Stimulated activated CD8-positive, alpha-beta memory T cell treated with anti-CD3 and anti-CD28 coated beads, Interleukin-12 subunit alpha, Interleukin-12 subunit beta, amount 100 ng/mL, for 1 hour (primary cell): ENCODE measurements around the gene CDH20.

Source experiments
- DNase-seq: peaks from one replicate; pipeline ENCODE4 v3.0.0-alpha.2; 2020; ENCODE audit warnings: low read depth

The CDH20 gene

GRCh38 chr18:61426492-61427053 lies 93.3 kb downstream of the CDH20 start:
- no peak for DNase-seq

- no peak for DNase-seq
Measured at GRCh38 chr18:61428266-61428665, 95.0 kb downstream of the CDH20 start.

- no peak for DNase-seq
Measured at GRCh38 chr18:61432590-61432989, 99.4 kb downstream of the CDH20 start.

- DNase-seq, result no peak
Measured at GRCh38 chr18:61435064-61435652, 101.9 kb downstream of the CDH20 start.

GRCh38 chr18:61443081-61443725 lies 110.0 kb downstream of the CDH20 start:
- DNase-seq, result no peak

GRCh38 chr18:61448316-61448715 lies 115.1 kb downstream of the CDH20 start:
- DNase-seq, result no peak

- no peak for DNase-seq
Measured at GRCh38 chr18:61459896-61460648, 126.8 kb downstream of the CDH20 start.

GRCh38 chr18:61464551-61465142 lies 131.4 kb downstream of the CDH20 start:
- no peak for DNase-seq

- DNase-seq, result no peak
Measured at GRCh38 chr18:61466736-61467135, 133.5 kb downstream of the CDH20 start.

- DNase-seq, result no peak
Measured at GRCh38 chr18:61470031-61470674, 136.9 kb downstream of the CDH20 start.

GRCh38 chr18:61471541-61471940 lies 138.3 kb downstream of the CDH20 start:
- no peak for DNase-seq

- DNase-seq, result no peak
Measured at GRCh38 chr18:61471942-61472341, 138.7 kb downstream of the CDH20 start.

GRCh38 chr18:61474341-61474740 lies 141.1 kb downstream of the CDH20 start:
- DNase-seq, result no peak

- no peak for DNase-seq
Measured at GRCh38 chr18:61474918-61475317, 141.7 kb downstream of the CDH20 start.

GRCh38 chr18:61475931-61476330 lies 142.7 kb downstream of the CDH20 start:
- DNase-seq, result no peak

- DNase-seq, result no peak
Measured at GRCh38 chr18:61489334-61489733, 156.1 kb downstream of the CDH20 start.

GRCh38 chr18:61496374-61496773 lies 163.1 kb downstream of the CDH20 start:
- no peak for DNase-seq

GRCh38 chr18:61497422-61497821 lies 164.2 kb downstream of the CDH20 start:
- no peak for DNase-seq

GRCh38 chr18:61502472-61502871 lies 169.2 kb downstream of the CDH20 start:
- no peak for DNase-seq

GRCh38 chr18:61503688-61504087 lies 170.5 kb downstream of the CDH20 start:
- no peak for DNase-seq

GRCh38 chr18:61528961-61529360 lies 195.7 kb downstream of the CDH20 start:
- DNase-seq, result no peak

GRCh38 chr18:61530681-61531080 lies 197.5 kb downstream of the CDH20 start:
- no peak for DNase-seq
